Hepatocyte (in vitro differentiated cells): ENCODE data around the gene ZNF445. TPM values are rescaled to one million over a fixed set of nuclear protein-coding genes. Genes with fewer than 3 reads are reported as not detected.
"Not testable (repeated sequence)": the region's sequence is repeated elsewhere in the genome, so short reads cannot be mapped to it uniquely, and the experiment has no call there.

Experiments used
- DNase-seq: peaks from one replicate; pipeline ENCODE4 v3.0.0-alpha.2; 2016; ENCODE audit warnings: low spot score
- H2AFZ ChIP-seq: fragments of 200-600 bp; sonication (generic); 2 replicates; pipeline ENCODE4 v1.6.0; 2016; ENCODE audit warnings: antibody characterized with exemption, mild to moderate bottlenecking
- H3K27ac ChIP-seq: fragments of 200-600 bp; sonication (generic); 2 replicates; pipeline ENCODE4 v1.5.1; 2016; ENCODE audit warnings: mild to moderate bottlenecking
- H3K27me3 ChIP-seq: fragments of 200-600 bp; sonication (generic); 2 replicates; pipeline ENCODE4 v1.6.1; 2016
- H3K36me3 ChIP-seq: fragments of 200-600 bp; sonication (generic); replicated peaks from 2 replicates; pipeline ENCODE4 v1.5.1; 2016; ENCODE audit warnings: low read depth; ENCODE audit not compliant: insufficient read depth
- H3K4me1 ChIP-seq: fragments of 200-600 bp; sonication (generic); 2 replicates; pipeline ENCODE4 v1.5.1; 2016; ENCODE audit warnings: mild to moderate bottlenecking, moderate library complexity; ENCODE audit not compliant: insufficient read depth
- H3K4me2 ChIP-seq: fragments of 200-600 bp; sonication (generic); 2 replicates; pipeline ENCODE4 v1.6.0; 2016
- H3K4me3 ChIP-seq: fragments of 200-600 bp; sonication (generic); 2 replicates; pipeline ENCODE4 v1.5.1; 2016; ENCODE audit warnings: mild to moderate bottlenecking
- H3K79me2 ChIP-seq: fragments of 200-600 bp; sonication (generic); 2 replicates; pipeline ENCODE4 v1.6.0; 2017; ENCODE audit warnings: mild to moderate bottlenecking
- H3K9me2 ChIP-seq: fragments of 200-600 bp; sonication (generic); replicated peaks from 2 replicates; pipeline ENCODE4 v1.6.0; 2017; ENCODE audit warnings: mild to moderate bottlenecking; ENCODE audit not compliant: insufficient read depth
- H3K9me3 ChIP-seq: fragments of 200-600 bp; sonication (generic); 2 replicates; pipeline ENCODE4 v1.5.1; 2016; ENCODE audit warnings: low read depth, mild to moderate bottlenecking
- H4K20me1 ChIP-seq: fragments of 200-600 bp; sonication (generic); 2 replicates; pipeline ENCODE4 v1.6.0; 2016; ENCODE audit warnings: mild to moderate bottlenecking; ENCODE audit not compliant: insufficient read depth, poor library complexity, severe bottlenecking
- CTCF ChIP-seq: fragments of 200-600 bp; sonication (generic); IDR thresholded peaks from 2 replicates; pipeline ENCODE4 v1.5.1; 2016; ENCODE audit warnings: antibody characterized with exemption, mild to moderate bottlenecking; ENCODE audit not compliant: poor library complexity
- EZH2 ChIP-seq: fragments of 200-600 bp; sonication (generic); IDR thresholded peaks from 2 replicates; pipeline ENCODE4 v1.6.1; 2016; ENCODE audit warnings: antibody characterized with exemption, mild to moderate bottlenecking, borderline replicate concordance
- EZH2phosphoT487 ChIP-seq: fragments of 200-600 bp; sonication (generic); IDR thresholded peaks from one replicate; pipeline ENCODE4 v1.6.1; 2018; ENCODE audit warnings: antibody characterized with exemption, mild to moderate bottlenecking, low read depth, moderate library complexity; ENCODE audit not compliant: unreplicated experiment, severe bottlenecking
- WGBS: methylation state at CpG from one replicate; pipeline ENCODE4 v1.1.6; 2016; ENCODE audit warnings: low lambda C conversion rate; ENCODE audit errors: missing lambda C conversion rate; 5-methylcytosine and 5-hydroxymethylcytosine counted together
- polyA plus RNA-seq: library from polyadenylated mRNA; unstranded; fragments of >200 nt; fragmentation: Nextera tagmentation; extraction: Ambion mirVana; gene quantifications from 2 replicates; pipeline ENCODE4 v1.2.1, GENCODE V29; 2016
- total RNA-seq: library from RNA; depleted of rRNA; stranded (reverse); fragments of >200 nt; gene quantifications from 2 replicates; pipeline ENCODE4 v1.2.3, GENCODE V29; 2014

Gene ZNF445
- total and polyA plus RNA-seq, 2 experiments from 2014 or later: 6.4 to 10.5 TPM

- no peaks in the 10 kb centered on the region for H4K20me1 ChIP-seq
- H3K27me3 ChIP-seq: no peaks in the 10 kb centered on the region
- no peak for DNase-seq
- no peak overlapping the region for H3K4me3 ChIP-seq
- H3K27ac ChIP-seq: no peak overlapping the region
- 97% methylated on average over 3 of the region's 3 CpGs for WGBS
- no peak overlapping the region for H2AFZ ChIP-seq
- no peak overlapping the region for H3K4me2 ChIP-seq
- H3K9me2 ChIP-seq: no peaks in the 10 kb centered on the region
- H3K36me3 ChIP-seq: peaks cover 6% of the 10 kb centered on the region
- H3K9me3 ChIP-seq: peaks cover 26% of the 10 kb centered on the region
- H3K79me2 ChIP-seq: peaks cover 61% of the 10 kb centered on the region
- H3K4me1 ChIP-seq: no peaks in the 10 kb centered on the region
- TF ChIP-seq CTCF (no peak), EZH2 (no peak), EZH2phosphoT487 (no peak)
Measured at GRCh38 chr3:44501971-44502370, 24.5 kb upstream of the ZNF445 start.

GRCh38 chr3:44499899-44500168 is 22.4 kb upstream of the ZNF445 start:
- WGBS: 98% methylated on average over 4 of the region's 4 CpGs
- not testable (repeated sequence) for H4K20me1 ChIP-seq, H3K4me2 ChIP-seq, H3K27me3 ChIP-seq, H3K4me3 ChIP-seq, H3K27ac ChIP-seq, DNase-seq, H2AFZ ChIP-seq, H3K9me2 ChIP-seq, H3K4me1 ChIP-seq, H3K36me3 ChIP-seq
- H3K79me2 ChIP-seq: peaks cover 39% of the 10 kb centered on the region
- H3K9me3 ChIP-seq: peaks cover 26% of the 10 kb centered on the region

GRCh38 chr3:44499149-44499898 is 21.9 kb upstream of the ZNF445 start:
- Histone ChIP-seq H3K4me1 (no peaks in the 10 kb centered on the region), H3K9me3 (peaks cover 26% of the 10 kb centered on the region), H3K9me2 (no peaks in the 10 kb centered on the region), H3K36me3 (peaks cover 10% of the 10 kb centered on the region), H3K4me3 (no peak overlapping the region), H3K27me3 (no peaks in the 10 kb centered on the region), H3K27ac (no peak overlapping the region), H4K20me1 (no peaks in the 10 kb centered on the region), H2AFZ (no peak overlapping the region), H3K79me2 (peaks cover 36% of the 10 kb centered on the region), H3K4me2 (no peak overlapping the region)
- WGBS: 98% methylated on average over 8 of the region's 8 CpGs
- DNase-seq: no peak
- TF ChIP-seq CTCF (no peak), EZH2 (no peak), EZH2phosphoT487 (no peak)

GRCh38 chr3:44495636-44496415 is 18.4 kb upstream of the ZNF445 start:
- peaks cover 20% of the 10 kb centered on the region for H3K9me3 ChIP-seq

More at GRCh38 chr3:44495636-44496415, 18.4 kb upstream of the ZNF445 start:
- H3K9me2 ChIP-seq: no peaks in the 10 kb centered on the region
- H2AFZ ChIP-seq: no peak overlapping the region
- WGBS: 98% methylated on average over 6 of the region's 6 CpGs
- H3K4me1 ChIP-seq: no peaks in the 10 kb centered on the region
- H3K36me3 ChIP-seq: peaks cover 10% of the 10 kb centered on the region
- no peak overlapping the region for H3K4me3 ChIP-seq
- no peaks in the 10 kb centered on the region for H4K20me1 ChIP-seq
- no peak overlapping the region for H3K4me2 ChIP-seq
- H3K27me3 ChIP-seq: no peaks in the 10 kb centered on the region
- peaks cover 9% of the 10 kb centered on the region for H3K79me2 ChIP-seq
- H3K27ac ChIP-seq: no peak overlapping the region
- no peak for DNase-seq
- no peak for TF ChIP-seq CTCF
- TF ChIP-seq EZH2: no peak
- no peak for TF ChIP-seq EZH2phosphoT487
